Large intestine (tissue), 3 donors: ENCODE results near the gene MFAP3L. TPM values are rescaled to one million over a fixed set of nuclear protein-coding genes. Genes with fewer than 3 reads are reported as not detected.

Experiments used
- DNase-seq, 2 donors: peaks; one replicate each; pipeline versions ENCODE4 v3.0.0 to v3.0.0-alpha.2; 2013
- H3K27ac ChIP-seq: one replicate; pipeline ENCODE4 v1.5.1; 2013; ENCODE audit warnings: low read length
- H3K27me3 ChIP-seq: 2 replicates; pipeline ENCODE4 v1.6.1; 2013; ENCODE audit warnings: low read length; ENCODE audit not compliant: control insufficient read depth, insufficient read depth
- H3K36me3 ChIP-seq: 2 replicates; pipeline ENCODE4 v1.6.1; 2013; ENCODE audit warnings: low read length; ENCODE audit not compliant: control insufficient read depth, insufficient read depth
- H3K4me1 ChIP-seq: one replicate; pipeline ENCODE4 v1.6.1; 2013; ENCODE audit warnings: low read length; ENCODE audit not compliant: control insufficient read depth, insufficient read depth
- H3K4me3 ChIP-seq: one replicate; pipeline ENCODE4 v1.5.1; 2013; ENCODE audit warnings: low read length
- H3K9me3 ChIP-seq: one replicate; pipeline ENCODE4 v1.6.1; 2013; ENCODE audit warnings: mild to moderate bottlenecking, low read depth, low read length, moderate library complexity; ENCODE audit not compliant: control insufficient read depth
- WGBS: methylation state at CpG from one replicate; pipeline ENCODE4 v1.1.5; 2013; ENCODE audit warnings: low lambda C conversion rate; ENCODE audit not compliant: insufficient coverage; 5-methylcytosine and 5-hydroxymethylcytosine counted together
- polyA plus RNA-seq: library from polyadenylated mRNA; unstranded; fragments of 120-200 nt; gene quantifications from one replicate; pipeline ENCODE4 v1.2.1, GENCODE V29; 2013

Gene MFAP3L
- polyA plus RNA-seq, 1 donor: 8.3 TPM

DNA sequence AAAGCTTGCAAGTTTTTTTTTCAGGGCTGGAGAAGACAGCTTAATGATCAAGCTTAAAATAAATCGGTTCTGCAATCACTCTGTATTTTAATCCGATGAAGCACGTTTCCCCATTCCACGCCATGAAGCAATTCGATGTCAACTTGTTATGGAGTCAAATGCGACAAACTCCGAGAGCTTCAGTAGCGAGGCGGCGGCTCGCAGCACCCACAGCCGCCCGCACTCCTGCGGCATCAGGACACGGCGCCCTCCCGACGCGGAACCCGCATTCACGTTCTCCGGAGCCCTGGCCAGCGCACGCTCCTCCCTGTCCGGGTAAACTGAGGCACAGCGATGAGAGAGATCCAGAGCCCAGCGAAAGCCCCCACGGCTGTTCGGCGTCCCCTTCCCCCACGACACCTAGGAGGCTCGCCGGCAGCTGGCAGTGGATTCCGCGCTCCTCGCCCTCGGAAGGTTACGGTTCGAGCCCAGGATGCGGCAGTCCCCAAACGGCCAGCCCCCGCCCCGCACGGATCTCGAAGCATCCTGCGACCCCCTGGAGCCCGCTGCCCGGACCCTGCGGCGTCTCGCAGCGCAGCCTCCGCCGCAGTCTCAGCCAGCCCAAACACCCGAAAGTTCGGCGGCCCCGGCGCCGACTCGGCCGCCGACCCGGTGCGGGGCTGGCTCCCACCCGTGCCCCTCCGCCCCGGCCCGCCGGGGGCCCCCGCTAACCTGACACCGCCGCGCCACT, 507 bp downstream of the MFAP3L start:
- Histone ChIP-seq H3K9me3 (peaks cover 5% of the 10 kb centered on the region), H3K27me3 (peaks cover 13% of the 10 kb centered on the region), H3K27ac (no peak overlapping the region), H3K4me3 (peak overlapping the region; percentile 55), H3K4me1 (peaks cover 7% of the 10 kb centered on the region), H3K36me3 (no peaks in the 10 kb centered on the region)
- DNase-seq: peak in 1 of 2 donors; percentile 34
- WGBS: 0% methylated on average over 2 of the region's 74 CpGs

DNA sequence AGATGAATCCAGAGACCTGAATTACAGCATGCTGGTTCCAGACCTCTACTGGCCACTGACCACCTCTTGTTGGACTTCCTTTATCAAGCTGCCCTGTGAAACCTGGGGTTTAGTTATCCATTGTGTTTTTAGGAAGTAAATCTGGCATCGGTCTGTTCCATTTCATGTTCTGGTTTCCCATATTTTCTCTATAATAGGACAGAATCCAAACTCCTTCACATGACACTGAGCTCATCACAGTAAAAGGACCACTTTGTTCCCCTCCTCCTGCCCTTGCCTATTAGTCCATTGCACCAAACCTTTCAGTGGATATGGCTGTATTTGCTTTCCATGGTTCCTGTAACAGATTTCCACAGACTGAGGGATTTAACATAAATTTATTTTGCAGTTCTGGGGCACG, 4.0 kb downstream of the MFAP3L start:
- H3K27ac ChIP-seq: no peak overlapping the region
- peaks cover 2% of the 10 kb centered on the region for H3K4me1 ChIP-seq
- DNase-seq: no peak
- no peak overlapping the region for H3K4me3 ChIP-seq
- H3K36me3 ChIP-seq: no peaks in the 10 kb centered on the region
- peaks cover 13% of the 10 kb centered on the region for H3K27me3 ChIP-seq
- peaks cover 5% of the 10 kb centered on the region for H3K9me3 ChIP-seq
- 80% methylated on average over 1 of the region's 2 CpGs for WGBS

GRCh38 chr4:170017252-170017651, 8.9 kb downstream of the MFAP3L start:
- Histone ChIP-seq H3K9me3 (no peaks in the 10 kb centered on the region), H3K27me3 (no peaks in the 10 kb centered on the region), H3K36me3 (no peaks in the 10 kb centered on the region), H3K27ac (no peak overlapping the region), H3K4me3 (no peak overlapping the region), H3K4me1 (no peaks in the 10 kb centered on the region)
- no CpG with 5 or more reads among the region's 3 CpGs for WGBS
- DNase-seq: no peak

- Histone ChIP-seq H3K36me3 (no peaks in the 10 kb centered on the region), H3K27me3 (no peaks in the 10 kb centered on the region), H3K9me3 (no peaks in the 10 kb centered on the region), H3K4me1 (no peaks in the 10 kb centered on the region), H3K4me3 (no peak overlapping the region), H3K27ac (no peak overlapping the region)
- no peak for DNase-seq
- WGBS: 100% methylated on average over 1 of the region's 4 CpGs
These were observed 10.9 kb downstream of the MFAP3L start for GRCh38 chr4:170015285-170015684.

DNA sequence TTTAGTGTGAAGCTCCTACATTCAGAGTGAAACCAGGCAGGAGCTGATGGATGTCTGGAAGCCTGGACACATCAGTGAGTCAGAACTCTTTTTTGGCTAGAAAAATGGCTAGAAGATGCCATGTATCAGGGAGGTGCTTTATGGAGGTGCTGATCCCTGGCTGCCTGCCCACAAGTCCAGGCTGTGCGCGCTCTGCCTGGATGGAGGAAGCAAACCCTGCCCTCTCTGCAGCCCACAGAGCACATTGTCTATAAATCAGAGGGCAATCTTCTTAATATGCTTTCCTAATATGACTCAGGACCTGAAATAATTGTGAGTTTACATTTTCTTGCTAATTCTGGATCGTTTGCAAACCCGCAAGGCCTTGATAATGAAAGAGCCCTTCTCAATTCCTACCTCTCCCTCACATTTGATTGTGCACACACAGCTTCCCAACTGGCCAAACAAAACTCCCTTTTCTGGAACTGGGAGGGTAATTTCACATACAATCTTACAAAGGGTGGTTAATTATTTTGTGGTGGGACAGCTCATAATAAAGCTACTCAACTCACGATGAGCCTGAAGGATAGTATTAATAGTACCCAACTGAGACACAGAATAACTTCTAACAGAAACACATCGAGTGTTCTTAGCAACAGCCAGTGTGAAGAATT, 11.7 kb downstream of the MFAP3L start:
- no peak overlapping the region for H3K27ac ChIP-seq
- H3K9me3 ChIP-seq: no peaks in the 10 kb centered on the region
- no peak overlapping the region for H3K4me3 ChIP-seq
- no peaks in the 10 kb centered on the region for H3K27me3 ChIP-seq
- H3K36me3 ChIP-seq: no peaks in the 10 kb centered on the region
- H3K4me1 ChIP-seq: no peaks in the 10 kb centered on the region
- WGBS: 20% methylated on average over 1 of the region's 6 CpGs
- no peak for DNase-seq

DNA sequence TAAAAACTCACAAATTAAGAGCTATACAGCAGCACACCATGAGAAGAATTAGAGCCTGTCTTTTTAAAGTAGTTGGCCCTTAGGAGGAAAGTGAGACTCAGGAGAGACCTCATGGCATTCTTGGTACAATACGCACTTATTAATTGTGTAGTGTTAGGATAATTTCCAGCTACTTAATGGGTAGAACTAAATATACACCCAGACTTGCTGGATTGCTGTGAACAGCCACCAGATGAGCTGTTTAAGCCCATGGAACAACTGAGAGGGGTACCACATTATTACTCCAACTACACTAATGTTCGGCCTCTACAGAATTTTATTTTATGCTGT, 13.6 kb downstream of the MFAP3L start:
- H3K4me1 ChIP-seq: no peaks in the 10 kb centered on the region
- no peaks in the 10 kb centered on the region for H3K36me3 ChIP-seq
- DNase-seq: no peak
- no peaks in the 10 kb centered on the region for H3K9me3 ChIP-seq
- no peak overlapping the region for H3K27ac ChIP-seq
- no peaks in the 10 kb centered on the region for H3K27me3 ChIP-seq
- WGBS: 100% methylated on average over 1 of the region's 2 CpGs
- H3K4me3 ChIP-seq: no peak overlapping the region

- Histone ChIP-seq H3K27ac (no peak overlapping the region), H3K4me1 (no peaks in the 10 kb centered on the region), H3K4me3 (no peak overlapping the region), H3K27me3 (no peaks in the 10 kb centered on the region), H3K9me3 (no peaks in the 10 kb centered on the region), H3K36me3 (no peaks in the 10 kb centered on the region)
- WGBS: no CpG with 5 or more reads among the region's 7 CpGs
- DNase-seq: no peak
These were observed 14.1 kb downstream of the MFAP3L start for GRCh38 chr4:170011921-170012628.

DNA sequence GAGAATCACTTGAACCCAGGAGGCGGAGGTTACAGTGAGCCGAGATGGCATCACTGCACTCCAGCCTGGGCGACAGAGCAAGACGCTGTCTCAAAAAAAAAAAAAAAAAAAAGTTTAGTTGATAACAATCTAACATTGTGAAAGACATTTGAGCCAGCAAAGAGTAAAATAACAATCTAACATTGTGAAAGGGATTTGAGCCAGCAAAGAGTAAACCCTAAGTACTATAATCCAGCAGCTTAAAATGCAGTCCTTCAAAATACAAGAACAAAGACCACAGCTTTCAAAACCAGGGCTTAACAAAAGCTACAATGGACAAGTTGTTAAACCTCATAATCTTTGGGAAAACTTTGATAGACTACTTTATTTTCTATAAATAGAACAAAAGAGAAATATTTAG, 16.9 kb downstream of the MFAP3L start:
- H3K4me1 ChIP-seq: no peaks in the 10 kb centered on the region
- H3K36me3 ChIP-seq: no peaks in the 10 kb centered on the region
- no peak overlapping the region for H3K4me3 ChIP-seq
- H3K27me3 ChIP-seq: no peaks in the 10 kb centered on the region
- H3K27ac ChIP-seq: no peak overlapping the region
- WGBS: no CpG with 5 or more reads among the region's 4 CpGs
- no peak for DNase-seq
- no peaks in the 10 kb centered on the region for H3K9me3 ChIP-seq

- Histone ChIP-seq H3K27ac (no peak overlapping the region), H3K9me3 (no peaks in the 10 kb centered on the region), H3K4me3 (no peak overlapping the region), H3K27me3 (no peaks in the 10 kb centered on the region), H3K36me3 (no peaks in the 10 kb centered on the region), H3K4me1 (no peaks in the 10 kb centered on the region)
- WGBS: no CpG with 5 or more reads among the region's 10 CpGs
- DNase-seq: no peak
These were observed 17.4 kb downstream of the MFAP3L start for GRCh38 chr4:170008801-170009200.

DNA sequence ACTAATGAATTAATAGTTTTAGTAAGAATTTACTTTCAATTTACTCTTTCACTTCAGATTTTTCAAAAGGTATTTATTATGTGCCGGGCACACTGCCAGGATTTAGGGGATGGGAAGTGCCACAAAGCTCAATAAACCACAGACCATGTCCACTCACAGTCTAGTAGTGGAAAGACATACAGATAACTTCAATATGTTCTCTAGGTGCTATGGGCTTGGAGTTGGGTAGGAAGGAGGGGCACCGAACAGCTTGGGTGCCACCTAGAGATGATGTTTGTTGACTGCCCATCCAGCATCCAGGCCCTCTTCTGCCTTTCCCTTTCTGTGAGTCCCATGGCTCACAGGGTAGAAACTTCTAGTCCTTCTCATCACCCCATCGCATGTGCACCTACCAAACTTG, 17.8 kb downstream of the MFAP3L start:
- Histone ChIP-seq H3K9me3 (no peaks in the 10 kb centered on the region), H3K36me3 (no peaks in the 10 kb centered on the region), H3K27me3 (no peaks in the 10 kb centered on the region), H3K4me3 (no peak overlapping the region), H3K27ac (no peak overlapping the region), H3K4me1 (no peaks in the 10 kb centered on the region)
- WGBS: 80% methylated on average over 1 of the region's 3 CpGs
- no peak for DNase-seq
